AG08395 (cell line): Measurements from ENCODE around the gene PRR14.

Experiments
- DNase-seq: peaks from one replicate; pipeline ENCODE4 v3.0.0; 2012; ENCODE audit warnings: mixed read lengths, low spot score

Gene PRR14

DNA sequence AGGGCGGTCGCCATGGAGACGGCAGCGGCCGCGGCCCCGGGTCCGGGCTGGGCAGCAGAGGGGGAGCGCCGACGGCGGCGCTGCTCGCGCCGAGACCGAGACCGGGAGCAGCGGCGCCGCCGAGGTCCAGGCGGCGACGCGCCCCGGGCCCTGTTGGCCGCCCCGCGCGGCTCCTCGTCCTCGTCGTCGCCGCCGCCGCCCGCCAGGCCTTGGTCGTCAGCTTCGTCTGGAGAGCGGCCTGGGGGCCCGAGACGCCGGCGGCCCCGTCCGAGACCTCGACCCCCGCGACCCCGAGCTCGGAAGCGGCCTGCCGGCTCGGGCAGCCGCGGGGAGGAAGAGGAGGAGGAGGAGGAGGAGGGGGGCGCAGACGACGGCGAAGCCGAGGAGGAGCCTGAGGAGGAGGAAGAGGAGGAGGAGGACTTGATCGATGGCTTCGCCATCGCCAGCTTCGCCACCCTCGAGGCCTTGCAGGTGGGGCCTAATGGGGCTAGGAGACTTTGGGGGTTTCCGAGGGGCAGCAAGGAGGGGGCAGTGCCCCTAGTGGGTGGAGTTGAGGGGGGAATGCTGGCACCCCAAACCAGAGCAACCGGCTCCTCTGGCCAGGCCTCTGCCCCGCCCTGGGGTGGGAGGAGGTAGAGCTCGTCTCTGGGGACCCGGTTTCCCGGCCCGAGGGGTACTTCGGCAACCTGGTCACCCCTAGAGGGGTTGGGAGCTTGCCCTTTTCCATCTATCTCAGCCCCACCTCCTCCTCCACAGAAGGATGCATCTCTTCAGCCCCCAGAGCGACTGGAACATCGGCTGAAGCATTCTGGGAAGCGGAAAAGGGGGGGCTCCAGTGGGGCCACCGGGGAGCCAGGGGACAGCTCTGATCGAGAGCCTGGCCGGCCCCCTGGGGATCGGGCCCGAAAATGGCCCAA lies 9.0 kb downstream of the PRR14 start:
- no peak for DNase-seq

DNA sequence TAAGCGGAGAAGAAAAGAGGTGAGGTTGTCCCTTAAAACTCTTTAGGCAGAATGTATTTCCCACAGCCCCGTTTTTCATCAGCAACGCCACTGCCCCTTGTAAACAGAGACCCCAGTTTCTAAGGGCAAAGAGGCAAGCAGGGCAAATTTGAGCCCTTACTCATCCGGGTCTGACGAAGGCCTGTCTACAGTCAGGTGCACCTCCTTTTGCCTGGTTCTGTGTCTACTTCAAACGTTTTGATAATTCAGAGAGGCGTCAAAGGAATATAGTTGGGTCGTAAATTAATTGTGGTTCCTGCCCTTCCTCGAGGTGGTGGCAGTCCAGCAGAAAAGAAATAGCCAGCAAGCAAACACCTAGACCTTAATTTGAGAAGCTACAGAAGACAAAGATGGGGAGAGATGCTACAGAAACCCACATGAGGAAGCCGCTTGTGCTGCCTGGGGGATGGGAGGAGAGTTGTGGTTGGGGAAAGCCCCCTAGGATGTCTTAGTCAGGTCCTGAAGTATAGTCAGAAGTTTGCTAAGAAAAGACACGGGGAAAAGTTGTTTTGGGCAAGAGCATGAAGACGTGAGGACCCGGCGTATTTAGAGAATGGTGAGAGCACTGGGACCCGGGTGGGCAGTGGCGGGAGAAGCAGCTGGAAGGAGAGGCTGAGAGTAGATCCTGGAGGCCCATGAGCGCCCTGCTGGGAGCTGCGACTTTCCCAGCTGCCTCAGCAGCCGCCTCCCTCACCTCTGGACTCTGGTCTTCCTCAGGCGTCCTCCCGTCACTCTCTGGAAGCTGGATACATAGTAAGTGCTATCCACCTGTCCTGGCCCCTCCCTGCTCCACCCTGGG lies 9.9 kb downstream of the PRR14 start:
- DNase-seq = no peak

DNA sequence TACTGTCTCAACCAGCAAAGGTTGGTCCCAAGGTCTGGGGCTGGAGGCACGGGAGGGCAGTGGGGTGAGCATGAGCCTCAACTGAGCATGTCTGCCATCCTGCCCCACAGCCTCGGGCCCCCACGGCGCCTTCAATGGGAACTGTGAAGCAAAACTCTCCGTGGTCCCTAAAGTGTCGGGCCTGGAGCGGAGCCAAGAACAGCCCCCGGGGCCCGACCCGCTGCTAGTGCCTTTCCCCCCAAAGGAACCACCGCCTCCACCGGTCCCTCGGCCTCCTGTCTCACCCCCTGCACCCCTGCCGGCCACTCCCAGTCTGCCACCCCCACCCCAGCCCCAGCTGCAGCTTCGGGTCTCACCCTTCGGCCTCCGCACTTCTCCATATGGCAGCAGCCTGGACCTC lies 11.7 kb downstream of the PRR14 start:
- DNase-seq = no peak

- no peak for DNase-seq
Observed at GRCh38 chr16:30663038-30663437, 12.3 kb downstream of the PRR14 start.

GRCh38 chr16:30663820-30664219 lies 13.1 kb downstream of the PRR14 start:
- DNase-seq = no peak

DNA sequence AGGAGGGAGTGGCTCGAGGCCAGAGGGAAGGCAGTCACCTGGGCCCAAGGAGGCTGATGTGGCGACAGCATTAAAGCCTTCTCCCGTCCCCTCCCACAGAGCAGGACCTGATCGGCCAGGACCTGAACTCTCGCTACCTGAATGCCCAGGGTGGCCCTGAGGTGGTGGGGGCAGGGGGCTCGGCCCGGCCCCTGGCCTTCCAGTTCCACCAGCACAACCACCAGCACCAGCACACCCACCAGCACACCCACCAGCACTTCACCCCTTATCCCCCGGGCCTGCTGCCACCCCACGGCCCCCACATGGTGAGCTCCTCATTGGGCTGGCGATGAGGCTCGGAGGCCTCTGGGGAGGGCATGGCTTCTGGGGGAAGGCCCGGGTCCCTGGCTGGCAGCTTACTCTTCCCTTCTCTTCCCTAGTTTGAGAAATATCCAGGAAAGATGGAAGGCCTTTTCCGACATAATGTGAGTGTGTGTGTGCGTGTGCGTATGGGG lies 13.9 kb downstream of the PRR14 start:
- no peak for DNase-seq

GRCh38 chr16:30665155-30665829 lies 14.5 kb downstream of the PRR14 start:
- DNase-seq = no peak

- no peak for DNase-seq
Observed at GRCh38 chr16:30665830-30666190, 15.1 kb downstream of the PRR14 start.

GRCh38 chr16:30666681-30667080 lies 15.9 kb downstream of the PRR14 start:
- no peak for DNase-seq

DNA sequence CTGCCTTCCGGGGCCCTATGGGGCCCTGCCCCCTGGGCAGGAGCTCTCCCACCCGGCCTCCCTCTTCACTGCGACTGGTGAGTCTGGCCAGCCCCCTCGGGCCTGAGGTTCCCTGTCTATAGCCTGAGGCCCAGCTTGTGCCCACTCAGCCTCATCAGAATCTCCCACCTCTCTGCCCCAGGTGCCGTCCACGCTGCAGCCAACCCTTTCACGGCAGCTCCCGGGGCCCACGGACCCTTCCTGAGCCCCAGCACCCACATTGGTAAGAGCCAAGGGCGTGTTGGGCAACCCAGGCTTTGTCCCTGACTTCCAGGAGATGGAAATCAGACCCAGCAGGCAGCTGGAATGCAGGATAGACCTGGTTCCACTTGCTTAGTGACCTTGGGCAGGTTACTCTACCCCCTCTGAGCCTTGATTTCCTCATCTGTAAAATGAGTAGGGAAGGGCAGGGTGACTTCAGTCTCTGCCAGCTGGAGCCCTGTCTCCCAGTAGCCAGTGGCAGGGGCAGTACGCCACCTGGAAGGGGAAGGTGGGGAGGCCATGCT lies 16.7 kb downstream of the PRR14 start:
- DNase-seq = no peak

DNA sequence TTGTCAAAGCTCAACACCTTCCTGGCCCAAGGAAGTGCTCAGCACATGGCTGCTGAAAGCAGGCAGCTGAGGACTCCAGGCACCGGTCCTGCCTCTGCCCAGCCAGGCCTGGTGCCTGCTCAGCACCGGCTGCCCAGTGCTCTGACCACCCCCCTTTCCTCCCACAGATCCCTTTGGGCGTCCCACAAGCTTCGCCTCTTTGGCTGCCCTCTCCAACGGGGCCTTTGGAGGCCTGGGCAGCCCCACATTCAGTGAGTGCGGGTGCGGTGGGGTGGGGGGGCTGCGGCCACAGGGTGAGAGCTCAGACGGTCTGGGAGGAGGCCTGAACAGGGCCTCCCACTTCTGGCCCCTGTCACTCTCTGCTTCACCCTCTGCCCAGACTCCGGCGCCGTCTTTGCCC lies 17.6 kb downstream of the PRR14 start:
- DNase-seq = no peak

DNA sequence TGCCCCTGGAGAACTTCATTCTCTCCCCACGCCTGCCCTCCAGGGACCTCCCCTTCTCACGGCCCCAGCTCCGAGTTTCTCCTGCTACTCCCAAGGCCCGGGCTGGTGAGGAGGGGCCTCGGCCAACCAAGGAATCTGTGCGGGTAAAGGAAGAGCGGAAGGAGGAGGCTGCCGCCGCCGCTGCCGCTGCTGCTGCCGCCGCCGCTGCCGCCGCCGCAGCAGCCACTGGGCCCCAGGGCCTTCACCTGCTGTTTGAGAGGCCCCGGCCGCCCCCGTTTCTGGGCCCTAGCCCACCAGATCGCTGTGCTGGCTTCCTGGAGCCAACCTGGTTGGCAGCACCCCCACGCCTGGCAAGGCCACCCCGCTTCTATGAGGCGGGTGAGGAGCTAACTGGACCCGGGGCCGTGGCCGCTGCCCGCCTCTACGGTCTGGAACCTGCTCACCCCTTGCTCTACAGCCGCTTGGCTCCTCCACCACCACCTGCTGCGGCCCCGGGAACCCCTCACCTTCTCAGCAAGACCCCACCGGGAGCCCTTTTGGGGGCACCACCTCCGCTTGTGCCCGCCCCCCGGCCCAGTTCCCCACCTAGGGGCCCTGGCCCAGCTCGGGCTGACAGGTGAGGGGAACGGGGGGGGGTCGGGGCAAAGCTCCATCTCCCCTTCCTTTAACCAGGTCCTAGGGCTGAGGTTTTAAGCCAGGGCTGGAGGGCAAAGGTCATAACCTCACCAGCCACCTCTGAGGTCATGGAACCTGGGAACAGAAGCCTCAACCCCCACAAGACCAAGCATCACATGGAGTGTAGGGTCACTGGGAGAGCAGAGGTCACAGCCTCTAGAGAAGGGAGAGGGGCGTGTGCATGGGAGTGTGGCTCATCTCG lies 18.5 kb downstream of the PRR14 start:
- no peak for DNase-seq

DNA sequence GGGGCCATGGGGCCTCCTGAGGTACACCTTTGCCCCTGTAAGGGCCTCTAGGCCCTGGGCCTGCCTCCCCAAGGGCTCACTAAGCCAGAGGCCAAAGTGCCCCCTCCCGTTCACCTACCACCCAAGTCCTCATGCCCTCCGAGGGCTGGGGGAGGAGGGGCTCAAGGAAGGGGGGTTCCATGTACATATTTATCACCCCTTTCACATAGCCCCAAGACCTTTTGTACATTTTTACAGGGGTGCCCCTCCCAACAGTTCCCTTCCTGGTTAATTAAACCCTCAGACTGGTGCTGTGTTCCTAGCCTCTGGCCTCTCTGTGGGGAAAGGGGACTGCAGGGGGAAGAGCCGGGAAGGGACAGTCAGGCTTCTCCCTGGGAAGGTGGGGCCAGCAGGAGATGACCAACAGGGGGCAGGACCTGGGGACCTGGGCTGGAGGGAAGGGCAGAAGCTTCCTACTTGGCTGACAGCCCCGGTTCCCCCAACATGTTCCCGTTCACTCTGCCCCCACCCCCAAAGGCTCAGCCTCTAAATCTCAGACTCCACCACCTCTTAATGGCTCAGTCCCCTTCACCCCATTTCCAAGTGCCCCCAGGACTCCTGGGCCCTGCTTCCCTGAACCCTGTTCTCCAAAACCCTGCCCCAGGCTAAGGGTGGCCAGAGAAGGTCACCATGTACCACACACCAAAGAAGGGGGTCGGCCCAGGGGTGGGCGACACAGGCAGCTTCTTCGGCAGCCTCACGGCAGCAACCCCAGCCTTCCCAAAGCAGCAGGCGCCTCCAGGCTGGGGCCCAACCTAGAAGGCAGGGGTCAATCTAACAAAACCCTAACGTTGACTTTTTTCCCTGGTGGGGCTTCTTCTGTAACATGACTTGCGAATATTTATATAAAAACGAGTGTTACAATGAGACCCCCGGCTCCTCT lies 19.4 kb downstream of the PRR14 start:
- DNase-seq = no peak

GRCh38 chr16:30675143-30675542 lies 24.4 kb downstream of the PRR14 start:
- no peak for DNase-seq

DNA sequence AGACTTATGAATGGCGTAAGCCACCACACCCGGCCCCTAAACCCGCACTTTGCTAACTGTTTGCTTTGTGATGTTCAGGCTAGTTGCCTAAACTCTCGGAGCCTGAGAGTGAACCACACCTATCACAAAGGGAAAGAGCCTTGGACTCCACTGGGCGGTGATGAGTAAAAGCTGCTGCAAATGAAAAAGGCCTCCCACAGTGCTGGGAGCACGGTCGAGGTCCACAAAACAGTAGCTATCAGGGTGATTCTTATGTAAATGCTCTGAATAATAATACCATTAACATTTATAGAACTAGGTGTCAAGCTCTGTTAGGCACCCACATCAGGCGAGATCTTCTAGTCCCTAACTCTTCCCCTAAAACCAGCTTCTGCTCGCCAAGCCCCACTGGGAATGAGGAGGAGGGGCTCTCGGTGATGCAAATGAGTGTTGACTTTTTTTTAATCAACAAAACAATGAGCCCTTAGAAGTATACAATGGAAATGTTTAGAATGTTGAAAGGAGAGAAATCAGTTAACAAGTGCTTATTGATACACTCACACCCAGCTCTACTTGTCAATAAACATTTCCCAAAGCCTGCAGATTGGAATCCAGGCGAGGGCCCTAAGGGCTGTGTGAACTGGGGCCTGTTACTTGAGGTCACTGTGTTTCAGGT lies 27.3 kb downstream of the PRR14 start:
- DNase-seq = no peak

DNA sequence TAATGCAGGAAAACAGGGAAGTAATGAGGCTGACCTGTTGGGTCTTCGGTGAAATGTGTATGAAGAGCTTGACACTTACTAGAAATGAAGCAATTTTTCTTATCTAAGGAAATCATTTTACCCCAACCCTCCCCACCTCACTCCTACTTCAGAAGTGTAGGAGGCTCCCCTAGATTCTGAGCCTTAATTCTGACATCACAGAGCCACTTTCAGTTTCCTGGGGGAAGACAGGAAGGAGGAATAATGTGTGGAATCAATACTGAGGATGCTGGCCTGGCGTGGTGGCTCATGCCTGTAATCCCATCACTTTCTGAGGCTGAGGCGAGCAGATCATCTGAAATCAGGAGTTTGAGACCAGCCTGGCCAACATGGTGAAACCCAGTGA lies 27.8 kb downstream of the PRR14 start:
- DNase-seq = no peak

DNA sequence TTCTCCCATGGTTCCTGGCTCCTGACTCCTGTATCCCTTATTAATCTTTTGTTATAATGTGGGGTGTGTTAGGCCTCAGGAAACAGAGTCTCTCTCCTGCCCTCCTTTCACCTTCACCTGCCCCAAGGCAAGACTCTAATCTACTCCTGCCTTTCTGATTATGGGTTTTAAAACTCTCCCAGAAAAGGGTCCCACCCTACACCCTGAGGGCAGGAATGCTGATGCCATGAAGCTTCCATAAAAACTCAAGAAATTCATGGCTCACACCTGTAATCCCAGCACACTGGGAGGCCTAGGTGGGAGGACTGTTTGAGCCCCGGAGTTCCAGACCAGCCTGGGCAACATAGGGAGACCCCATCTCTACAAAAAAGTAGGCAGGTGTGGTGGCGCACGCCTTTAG lies 29.6 kb downstream of the PRR14 start:
- no peak for DNase-seq

- no peak for DNase-seq
Observed at GRCh38 chr16:30688701-30689100, 37.9 kb downstream of the PRR14 start.

DNA sequence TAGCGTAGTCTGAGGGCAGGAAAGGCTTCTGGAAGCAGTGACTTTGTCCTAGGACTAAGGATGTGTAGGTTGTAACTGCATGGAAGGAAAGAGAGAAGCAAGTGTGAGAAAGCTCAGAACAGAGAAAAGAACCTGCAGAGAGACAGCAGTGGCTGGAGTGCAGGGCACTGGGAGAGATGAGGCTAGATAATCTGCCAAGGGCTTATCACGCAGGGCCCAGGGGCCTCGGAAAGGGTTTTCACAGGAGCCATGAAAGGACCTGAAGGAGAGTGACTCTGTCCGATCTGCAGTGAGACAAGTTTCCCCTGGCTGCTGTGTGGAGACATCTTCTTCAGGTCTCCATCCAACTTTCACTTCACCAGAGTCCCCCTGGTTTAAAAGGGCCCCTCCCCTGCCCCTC lies 41.1 kb downstream of the PRR14 start:
- no peak for DNase-seq
